ENCODE results near the gene PRKCA. TPM values are rescaled to one million over a fixed set of nuclear protein-coding genes. Genes with fewer than 3 reads are reported as not detected.
"Not testable (repeated sequence)": the region's sequence is repeated elsewhere in the genome, so short reads cannot be mapped to it uniquely, and the experiment has no call there.

PRKCA gene
- total RNA-seq, 2 donors from 2014 or later = 84.9 to 93.9 TPM

DNA sequence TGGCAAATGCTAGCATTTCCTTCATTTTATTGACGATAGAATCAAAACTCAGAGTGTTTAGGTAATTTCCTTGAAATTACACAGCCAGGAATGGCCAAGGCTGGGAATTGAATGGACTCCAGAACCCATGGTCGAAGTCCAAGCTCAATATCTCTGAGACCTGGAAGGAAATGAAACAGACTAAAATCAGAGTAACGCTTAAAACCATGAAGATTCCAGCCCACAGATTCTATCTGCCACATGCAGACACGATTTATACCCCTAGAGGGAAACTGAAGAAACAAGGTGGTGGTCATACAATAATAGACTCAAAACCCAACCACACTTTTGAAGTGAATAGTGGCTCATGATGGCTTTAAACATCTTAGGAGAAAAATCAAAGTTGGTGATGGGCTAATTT, 95.6 kb downstream of the PRKCA start:
- peak overlapping the region; percentile 91 for H3K27ac Mint-ChIP-seq
- H3K4me1 Mint-ChIP-seq = peaks cover 37% of the 10 kb centered on the region
- no peaks in the 10 kb centered on the region for H3K9me3 ChIP-seq (ENCODE audit: control insufficient read depth, low read length, poor library complexity, severe bottlenecking)
- peak overlapping the region; percentile 28 for H3K4me3 Mint-ChIP-seq
- H3K36me3 Mint-ChIP-seq (ENCODE audit: low read depth) = no peaks in the 10 kb centered on the region
- H3K27me3 Mint-ChIP-seq = no peaks in the 10 kb centered on the region
- ATAC-seq (no peak), DNase-seq (no peak)

DNA sequence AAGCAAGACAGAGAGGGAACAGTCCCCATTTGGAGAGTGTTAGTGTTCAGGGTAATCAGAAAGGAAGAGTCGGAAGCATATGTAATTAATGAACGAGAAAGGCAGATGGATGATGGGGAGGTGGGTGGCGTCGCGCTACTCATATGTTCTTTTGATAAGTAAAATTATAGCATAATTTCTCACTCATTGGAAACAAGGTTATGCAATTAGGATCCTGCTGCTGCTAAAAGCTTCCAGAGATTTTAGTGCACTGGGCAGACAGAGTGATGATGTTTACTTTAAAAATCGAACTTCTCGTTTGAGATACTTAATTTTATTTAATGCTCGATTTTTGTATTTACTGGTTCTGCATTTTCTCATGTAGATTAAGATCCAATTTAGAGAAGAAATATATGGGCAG, 96.2 kb downstream of the PRKCA start:
- H3K36me3 Mint-ChIP-seq (ENCODE audit: low read depth) = no peaks in the 10 kb centered on the region
- H3K27ac Mint-ChIP-seq = peak overlapping the region; percentile 91
- H3K27me3 Mint-ChIP-seq = no peaks in the 10 kb centered on the region
- no peak for DNase-seq
- no peak for ATAC-seq
- no peaks in the 10 kb centered on the region for H3K9me3 ChIP-seq (ENCODE audit: control insufficient read depth, low read length, poor library complexity, severe bottlenecking)
- H3K4me3 Mint-ChIP-seq = peak overlapping the region; percentile 28
- H3K4me1 Mint-ChIP-seq = peaks cover 43% of the 10 kb centered on the region

DNA sequence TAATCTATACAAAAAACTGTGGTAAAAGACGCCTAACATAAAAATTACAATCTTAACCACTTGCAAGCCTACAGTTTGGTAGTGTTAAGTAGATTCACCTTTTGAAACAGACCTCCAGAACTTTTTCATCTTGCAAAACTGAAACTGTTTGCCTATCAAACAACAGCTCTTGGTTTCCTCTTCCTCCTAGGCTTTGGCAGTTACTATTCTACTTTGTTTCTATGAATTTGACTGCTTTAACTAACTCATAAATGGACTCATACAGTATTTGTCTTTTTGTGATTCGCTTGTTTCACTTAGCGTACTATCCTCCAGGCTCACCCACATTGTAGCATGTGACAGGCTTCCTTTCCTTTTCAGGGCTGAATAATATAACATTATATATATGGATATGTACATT, 97.0 kb downstream of the PRKCA start:
- DNase-seq = no peak
- H3K4me1 Mint-ChIP-seq = peaks cover 46% of the 10 kb centered on the region
- no peaks in the 10 kb centered on the region for H3K9me3 ChIP-seq (ENCODE audit: control insufficient read depth, low read length, poor library complexity, severe bottlenecking)
- H3K4me3 Mint-ChIP-seq = peak overlapping the region; percentile 63
- ATAC-seq = peak; percentile 75
- peak overlapping the region; percentile 91 for H3K27ac Mint-ChIP-seq
- no peaks in the 10 kb centered on the region for H3K27me3 Mint-ChIP-seq
- H3K36me3 Mint-ChIP-seq (ENCODE audit: low read depth) = no peaks in the 10 kb centered on the region

DNA sequence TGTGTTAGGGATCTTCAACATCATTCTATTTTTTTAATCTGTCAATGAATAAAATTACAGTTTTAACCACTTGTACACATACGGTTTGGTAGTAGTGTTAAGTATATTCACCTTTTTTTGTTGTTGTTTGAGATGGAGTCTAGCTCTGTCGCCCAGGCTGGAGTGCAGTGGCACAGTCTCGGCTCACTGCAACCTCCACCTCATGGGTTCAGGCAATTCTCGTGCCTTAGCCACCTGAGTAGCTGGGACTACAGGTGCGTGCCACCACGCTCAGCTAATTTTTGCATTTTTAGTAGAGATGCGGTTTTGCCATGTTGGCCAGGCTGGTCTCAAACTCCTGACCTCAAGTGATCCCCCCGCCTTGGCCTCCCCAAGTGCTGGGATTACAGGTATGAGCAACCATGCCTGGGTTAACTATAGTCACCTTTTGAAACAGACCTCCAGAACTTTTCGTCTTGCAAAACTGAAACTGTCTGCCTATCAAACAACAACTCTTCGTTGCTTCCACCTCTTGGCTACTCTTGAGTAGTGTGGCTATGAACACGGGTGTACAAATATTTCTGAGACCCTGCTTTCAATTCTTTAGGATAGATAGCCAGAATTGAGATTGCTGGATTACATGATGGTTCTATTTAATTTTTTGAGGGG, 97.8 kb downstream of the PRKCA start:
- DNase-seq; ATAC-seq; H3K27me3 Mint-ChIP-seq; H3K36me3 Mint-ChIP-seq (ENCODE audit: low read depth); H3K9me3 ChIP-seq (ENCODE audit: control insufficient read depth, low read length, poor library complexity, severe bottlenecking): not testable (repeated sequence)
- Mint-ChIP-seq H3K27ac (peak overlapping the region; percentile 91), H3K4me1 (peaks cover 49% of the 10 kb centered on the region), H3K4me3 (peak overlapping the region; percentile 1)

DNA sequence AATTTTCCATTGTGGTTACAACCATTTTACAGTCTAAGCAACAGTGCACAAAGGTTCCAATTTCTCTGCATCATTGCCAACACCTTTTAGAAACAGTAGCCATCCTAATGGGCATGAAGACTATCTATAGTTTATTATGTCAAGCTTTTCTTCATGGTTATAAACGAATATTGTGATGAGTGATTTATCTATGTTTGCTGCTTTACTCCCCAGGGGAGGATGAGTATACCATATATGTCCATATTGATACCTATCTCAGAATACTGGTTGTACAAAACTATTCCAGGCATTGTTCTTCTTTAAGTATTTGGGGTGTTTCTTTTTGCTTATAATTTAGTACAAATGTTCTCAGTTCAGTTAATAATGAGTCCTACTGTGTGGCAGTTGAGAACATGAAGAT, 98.3 kb downstream of the PRKCA start:
- no peak for ATAC-seq
- H3K27me3 Mint-ChIP-seq = no peaks in the 10 kb centered on the region
- no peaks in the 10 kb centered on the region for H3K36me3 Mint-ChIP-seq (ENCODE audit: low read depth)
- no peaks in the 10 kb centered on the region for H3K9me3 ChIP-seq (ENCODE audit: control insufficient read depth, low read length, poor library complexity, severe bottlenecking)
- H3K4me1 Mint-ChIP-seq = peaks cover 47% of the 10 kb centered on the region
- peak overlapping the region; percentile 91 for H3K27ac Mint-ChIP-seq
- peak overlapping the region; percentile 1 for H3K4me3 Mint-ChIP-seq
- no peak for DNase-seq

DNA sequence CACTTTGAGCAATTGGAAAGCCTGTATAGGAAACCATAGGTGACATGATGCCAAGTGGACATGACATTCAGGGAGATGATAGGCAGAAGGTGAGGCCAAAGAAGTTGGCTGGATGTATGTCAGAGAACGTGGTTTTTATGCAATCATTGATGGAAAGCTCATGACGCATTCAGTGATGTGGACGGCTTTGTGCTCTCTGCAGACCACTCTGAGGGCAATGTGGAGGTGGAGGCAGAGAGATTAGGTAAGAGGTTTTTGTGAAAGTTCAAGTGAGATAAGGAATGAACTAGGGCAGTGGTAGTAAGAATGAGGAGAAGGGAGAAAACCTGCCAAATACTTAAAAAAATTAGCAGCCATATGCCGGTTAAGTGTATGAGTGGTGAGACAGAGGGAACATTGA, 99.0 kb downstream of the PRKCA start:
- Mint-ChIP-seq H3K4me1 (peaks cover 49% of the 10 kb centered on the region), H3K27ac (peak overlapping the region; percentile 91), H3K4me3 (no peak overlapping the region), H3K27me3 (no peaks in the 10 kb centered on the region), H3K36me3 (ENCODE audit: low read depth) (no peaks in the 10 kb centered on the region)
- DNase-seq (no peak), ATAC-seq (no peak)
- H3K9me3 ChIP-seq (ENCODE audit: control insufficient read depth, low read length, poor library complexity, severe bottlenecking) = no peaks in the 10 kb centered on the region

DNA sequence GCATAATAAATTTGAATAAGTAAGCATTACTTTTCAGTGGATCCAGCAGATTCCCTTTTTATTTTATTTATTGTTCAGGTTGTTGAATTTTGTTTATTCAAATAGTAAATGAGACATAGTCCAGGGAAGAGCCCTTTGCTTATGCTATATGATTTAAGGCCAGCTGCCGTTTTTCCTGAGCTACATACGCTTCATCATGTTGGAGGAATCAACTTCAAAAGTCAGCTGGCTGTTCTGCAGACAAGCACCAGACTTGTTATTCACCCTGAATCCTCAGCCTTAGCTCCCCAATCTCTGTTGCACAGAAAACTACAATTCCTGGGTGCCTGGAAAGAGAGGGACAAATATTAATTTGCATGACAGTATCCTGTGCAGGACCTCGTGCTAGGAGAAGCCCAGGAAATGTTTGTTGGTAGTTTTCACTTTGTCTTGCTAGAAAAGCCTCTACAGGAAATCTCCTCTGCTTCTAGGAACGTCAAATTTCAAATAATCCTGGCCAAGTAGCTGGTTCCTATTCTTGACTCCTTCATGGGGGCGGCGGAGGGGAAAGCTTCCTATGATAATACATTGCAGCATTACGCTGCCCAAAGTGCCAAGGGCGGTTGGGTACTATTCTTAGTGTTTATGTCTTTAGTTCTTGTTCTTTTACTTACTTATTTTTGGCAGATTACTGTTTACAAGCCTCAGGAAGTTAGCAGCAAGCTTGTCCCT, 101.6 kb downstream of the PRKCA start:
- H3K4me1 Mint-ChIP-seq = peaks cover 53% of the 10 kb centered on the region
- H3K27me3 Mint-ChIP-seq = no peaks in the 10 kb centered on the region
- no peaks in the 10 kb centered on the region for H3K9me3 ChIP-seq (ENCODE audit: control insufficient read depth, low read length, poor library complexity, severe bottlenecking)
- peak overlapping the region; percentile 43 for H3K4me3 Mint-ChIP-seq
- H3K36me3 Mint-ChIP-seq (ENCODE audit: low read depth) = no peaks in the 10 kb centered on the region
- DNase-seq (no peak), ATAC-seq (no peak)
- H3K27ac Mint-ChIP-seq = peak overlapping the region; percentile 91

DNA sequence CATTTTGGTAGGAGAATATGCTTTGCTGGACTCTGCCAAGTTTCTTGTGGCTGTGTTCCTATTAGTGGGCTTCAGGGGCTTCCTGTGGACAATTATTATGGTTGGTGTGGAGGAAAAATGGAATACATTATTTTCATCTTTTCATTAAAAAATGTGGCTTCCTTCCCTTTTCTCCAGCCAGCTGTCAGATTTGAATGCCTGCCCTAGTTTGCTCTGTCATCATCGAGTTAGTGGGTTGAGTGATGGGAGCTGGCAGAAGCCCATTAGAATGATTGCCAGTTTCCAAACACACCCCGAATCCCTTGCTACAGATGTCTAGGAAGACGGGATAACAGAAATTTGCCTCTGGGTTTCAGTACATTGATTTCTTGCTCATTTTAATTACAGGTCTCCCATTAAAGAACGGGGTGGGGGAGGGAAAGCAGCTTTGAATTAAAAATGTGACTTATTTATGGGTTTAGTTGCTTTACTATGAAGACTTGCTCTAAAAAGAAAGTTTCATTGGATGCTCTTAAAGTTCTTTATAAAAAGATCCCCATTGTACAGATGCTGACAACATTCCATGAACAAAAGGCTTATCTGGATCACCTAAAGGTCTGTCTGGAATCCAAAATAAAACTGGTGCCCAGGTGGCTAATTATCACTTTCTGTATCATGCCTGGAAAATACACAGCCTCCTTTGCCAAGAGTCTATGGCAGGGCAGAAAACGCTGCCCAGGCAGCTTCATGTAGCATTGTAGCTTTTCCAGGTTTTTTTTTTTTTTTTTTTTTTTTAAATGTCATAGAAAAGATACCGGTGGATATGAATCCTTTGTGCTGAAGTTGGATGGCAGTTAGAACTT, 103.6 kb downstream of the PRKCA start:
- ATAC-seq (no peak), DNase-seq (no peak)
- Mint-ChIP-seq H3K4me1 (peaks cover 50% of the 10 kb centered on the region), H3K27ac (peak overlapping the region; percentile 88), H3K36me3 (ENCODE audit: low read depth) (no peaks in the 10 kb centered on the region), H3K4me3 (peak overlapping the region; percentile 82), H3K27me3 (no peaks in the 10 kb centered on the region)
- H3K9me3 ChIP-seq (ENCODE audit: control insufficient read depth, low read length, poor library complexity, severe bottlenecking) = no peaks in the 10 kb centered on the region

DNA sequence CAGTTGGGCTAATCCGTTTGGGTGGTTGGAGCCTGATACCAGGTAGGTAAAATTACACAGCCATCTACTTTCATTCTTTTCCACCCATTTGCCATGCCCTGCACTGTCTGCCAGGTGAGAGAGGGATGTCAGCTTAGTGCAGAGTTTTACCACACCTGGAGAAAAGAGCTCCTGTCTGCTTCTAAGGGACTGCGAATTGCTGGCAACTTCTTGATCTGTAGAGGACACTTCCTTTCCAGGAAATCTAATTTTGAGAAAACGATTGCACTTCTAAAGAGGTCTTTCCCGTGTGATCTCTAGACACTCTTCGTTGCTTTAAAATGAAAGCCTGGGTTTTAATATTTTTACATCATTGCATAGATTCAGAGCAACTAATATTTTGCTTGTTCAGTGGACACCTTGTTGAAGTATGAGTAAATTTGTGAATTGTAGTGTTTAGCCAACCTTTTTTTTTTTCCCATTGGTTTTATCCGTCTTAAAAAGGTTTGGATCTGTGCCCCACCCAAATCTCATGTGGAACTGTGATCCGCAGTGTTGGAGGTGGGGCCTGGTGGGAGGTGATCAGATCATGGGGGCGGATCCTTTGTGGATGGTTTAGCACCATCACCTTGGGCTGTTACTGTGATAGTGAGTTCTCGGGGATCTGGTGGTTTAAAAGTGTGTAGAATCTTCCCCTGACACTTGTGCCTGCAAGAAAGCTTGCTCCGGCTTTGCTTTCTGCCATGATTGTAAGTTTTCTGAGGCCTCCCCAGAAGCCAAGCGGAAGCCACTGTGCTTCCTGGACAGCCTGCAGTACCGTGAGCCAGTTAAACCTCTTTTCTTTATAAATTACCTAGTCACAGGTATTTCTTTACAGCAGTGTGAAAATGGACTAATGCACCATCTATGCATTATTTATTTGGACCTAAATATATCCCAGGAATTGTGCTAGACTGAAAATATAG, 104.6 kb downstream of the PRKCA start:
- peak; percentile 65 for ATAC-seq
- peaks cover 48% of the 10 kb centered on the region for H3K4me1 Mint-ChIP-seq
- H3K27ac Mint-ChIP-seq = peak overlapping the region; percentile 88
- H3K36me3 Mint-ChIP-seq (ENCODE audit: low read depth) = no peaks in the 10 kb centered on the region
- peak overlapping the region; percentile 82 for H3K4me3 Mint-ChIP-seq
- H3K27me3 Mint-ChIP-seq = no peaks in the 10 kb centered on the region
- no peaks in the 10 kb centered on the region for H3K9me3 ChIP-seq (ENCODE audit: control insufficient read depth, low read length, poor library complexity, severe bottlenecking)
- DNase-seq = no peak

DNA sequence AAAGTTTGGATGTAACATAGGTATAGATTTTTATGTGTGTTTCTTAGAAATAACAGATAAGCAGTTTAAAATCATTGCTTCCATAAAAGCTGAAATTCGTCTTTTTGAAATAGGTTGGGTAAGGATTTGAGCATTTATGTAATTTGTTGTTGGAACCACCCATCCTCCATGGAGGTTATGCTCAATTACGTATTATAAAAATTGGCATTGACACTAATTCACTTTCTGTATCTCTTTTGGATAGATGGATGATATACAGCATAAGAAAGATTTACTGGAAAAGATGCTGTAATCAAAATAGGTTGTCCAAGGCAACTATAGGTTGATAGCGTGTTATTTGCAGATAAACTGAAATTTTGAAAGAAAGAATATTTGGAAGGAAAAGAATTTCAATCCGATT, 105.5 kb downstream of the PRKCA start:
- H3K36me3 Mint-ChIP-seq (ENCODE audit: low read depth) = peaks cover 3% of the 10 kb centered on the region
- DNase-seq (no peak), ATAC-seq (no peak)
- H3K9me3 ChIP-seq (ENCODE audit: control insufficient read depth, low read length, poor library complexity, severe bottlenecking) = no peaks in the 10 kb centered on the region
- H3K4me1 Mint-ChIP-seq = peaks cover 45% of the 10 kb centered on the region
- H3K4me3 Mint-ChIP-seq = no peak overlapping the region
- H3K27me3 Mint-ChIP-seq = no peaks in the 10 kb centered on the region
- H3K27ac Mint-ChIP-seq = peak overlapping the region; percentile 88

DNA sequence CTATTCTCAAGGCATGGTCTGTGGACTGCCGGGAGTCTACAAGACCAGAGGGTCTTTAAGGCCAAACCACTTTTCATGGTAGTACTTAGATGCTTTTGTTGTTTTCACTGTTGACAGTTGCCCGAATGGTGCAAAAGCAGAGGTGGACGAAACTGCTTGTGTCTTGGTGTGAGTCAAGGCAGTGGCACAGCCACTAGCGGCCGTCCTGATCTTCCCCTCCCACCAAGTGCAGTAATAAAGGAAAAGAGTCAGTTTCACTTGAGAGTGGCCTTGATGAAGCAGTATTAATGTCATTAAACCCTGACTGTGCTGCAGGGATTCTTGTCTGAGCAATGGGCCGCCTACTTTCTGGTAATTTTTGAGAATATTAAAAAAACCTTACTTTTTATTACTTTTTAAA, 109.1 kb downstream of the PRKCA start:
- no peak for ATAC-seq
- no peak overlapping the region for H3K27ac Mint-ChIP-seq
- peaks cover 4% of the 10 kb centered on the region for H3K36me3 Mint-ChIP-seq (ENCODE audit: low read depth)
- no peak for DNase-seq
- H3K4me3 Mint-ChIP-seq = no peak overlapping the region
- H3K9me3 ChIP-seq (ENCODE audit: control insufficient read depth, low read length, poor library complexity, severe bottlenecking) = no peaks in the 10 kb centered on the region
- H3K27me3 Mint-ChIP-seq = no peaks in the 10 kb centered on the region
- H3K4me1 Mint-ChIP-seq = peaks cover 30% of the 10 kb centered on the region

DNA sequence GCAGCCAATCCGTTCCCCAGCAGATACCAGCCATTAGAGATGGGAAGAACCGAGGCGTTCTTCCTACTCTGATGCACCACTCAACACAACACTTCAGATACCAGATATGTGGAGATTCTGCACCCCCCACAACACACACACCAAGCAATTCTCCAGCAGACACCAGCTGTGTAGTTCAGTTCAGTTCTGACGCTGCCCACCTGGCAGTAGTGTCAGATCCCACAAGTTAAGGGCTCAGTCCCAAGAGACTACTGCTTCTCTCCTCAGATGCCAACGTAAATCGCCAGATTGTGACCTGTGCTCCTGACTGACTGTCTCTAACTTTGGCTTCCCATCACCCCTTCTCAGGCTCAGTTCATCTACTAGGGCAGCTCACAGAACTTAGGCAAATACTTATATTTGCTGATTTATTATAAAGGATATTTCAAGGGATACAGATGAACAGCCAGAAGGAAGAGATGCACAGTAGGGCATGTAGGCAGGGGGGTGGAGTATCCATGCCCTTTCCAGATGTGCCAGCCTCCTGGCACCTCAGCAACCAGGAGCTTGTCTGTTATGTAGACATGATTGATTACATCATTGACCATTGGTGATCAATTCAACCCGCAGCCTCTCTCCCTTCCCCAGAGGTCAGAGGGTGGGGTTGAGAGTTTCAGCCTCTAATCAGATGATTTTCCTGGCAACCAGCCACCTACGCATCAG, 110.6 kb downstream of the PRKCA start:
- ATAC-seq = no peak
- Mint-ChIP-seq H3K27ac (peak overlapping the region; percentile 2), H3K36me3 (ENCODE audit: low read depth) (peaks cover 4% of the 10 kb centered on the region), H3K4me3 (peak overlapping the region; percentile 43), H3K27me3 (no peaks in the 10 kb centered on the region), H3K4me1 (peaks cover 23% of the 10 kb centered on the region)
- DNase-seq = no peak
- no peaks in the 10 kb centered on the region for H3K9me3 ChIP-seq (ENCODE audit: control insufficient read depth, low read length, poor library complexity, severe bottlenecking)

All from T-helper 17 cell (primary cell).